PC-3 (cell line): ENCODE results near the gene RPS15A. TPM values are rescaled to one million over a fixed set of nuclear protein-coding genes. Genes with fewer than 3 reads are reported as not detected.
"Not testable (repeated sequence)": the region's sequence is repeated elsewhere in the genome, so short reads cannot be mapped to it uniquely, and the experiment has no call there.

Experiments used
- ATAC-seq: fragments of 200-7000 bp; cut with Tn5 transposase; 2 replicates; pipeline ENCODE4 v1.9.1; 2020; ENCODE audit warnings: mild to moderate bottlenecking, moderate library complexity
- BruUV-seq: library from RNA; stranded (reverse); fragments of 400-500 nt; replicated peaks from 2 replicates; lab custom pipeline; 2021; lab: Mats Ljungman, UMichigan
- CTCF ChIA-PET: fragments of 300-600 bp; sonication (Branson Sonifier 250); formaldehyde crosslinking; loops from one replicate; lab custom pipeline; 2022; ENCODE audit warnings: antibody characterized with exemption; lab: Charles Lee
- POLR2A ChIA-PET: fragments of 300-600 bp; sonication (Branson Sonifier 250); formaldehyde crosslinking; loops from one replicate; lab custom pipeline; 2022; ENCODE audit warnings: antibody characterized with exemption; ENCODE audit not compliant: unreplicated experiment; lab: Charles Lee
- DNase-seq: peaks from one replicate; pipeline ENCODE4 v3.0.0-alpha.2; 2015
- H2AFZ ChIP-seq: fragments of 300-600 bp; sonication (generic); 2 replicates; pipeline ENCODE4 v1.6.0; 2016; ENCODE audit warnings: antibody characterized with exemption, low read length
- H3F3A ChIP-seq: fragments of 300-600 bp; sonication (generic); one replicate; pipeline ENCODE4 v1.6.0; 2017; ENCODE audit warnings: antibody characterized with exemption, low read length, control low read depth, mild to moderate bottlenecking; ENCODE audit not compliant: unreplicated experiment
- H3K27ac ChIP-seq: fragments of 300-600 bp; sonication (generic); 2 replicates; pipeline ENCODE4 v1.5.1; 2016; ENCODE audit warnings: mild to moderate bottlenecking, low read length
- H3K27me3 ChIP-seq: fragments of 300-600 bp; sonication (generic); 2 replicates; pipeline ENCODE4 v1.6.1; 2016; ENCODE audit warnings: low read length, mixed read lengths
- H3K36me3 ChIP-seq: fragments of 300-600 bp; sonication (generic); 2 replicates; pipeline ENCODE4 v1.6.1; 2016; ENCODE audit warnings: low read depth, mixed run types, low read length, mixed read lengths
- H3K4me1 ChIP-seq: fragments of 300-600 bp; sonication (generic); 2 replicates; pipeline ENCODE4 v1.5.1; 2016; ENCODE audit warnings: low read length; ENCODE audit not compliant: insufficient read depth
- H3K4me2 ChIP-seq: fragments of 300-600 bp; sonication (generic); 2 replicates; pipeline ENCODE4 v1.6.0; 2016; ENCODE audit warnings: low read length
- H3K4me3 ChIP-seq: fragments of 300-600 bp; sonication (generic); 2 replicates; pipeline ENCODE4 v1.5.1; 2016; ENCODE audit warnings: mild to moderate bottlenecking, low read length, mixed read lengths
- H3K79me2 ChIP-seq: fragments of 300-600 bp; sonication (generic); 2 replicates; pipeline ENCODE4 v1.6.1; 2017; ENCODE audit warnings: low read length, mixed read lengths
- H3K9ac ChIP-seq: fragments of 300-600 bp; sonication (generic); 2 replicates; pipeline ENCODE4 v1.6.0; 2016; ENCODE audit warnings: mild to moderate bottlenecking, low read length
- H3K9me2 ChIP-seq: fragments of 300-600 bp; sonication (generic); replicated peaks from 2 replicates; pipeline ENCODE4 v1.6.1; 2016; ENCODE audit warnings: mixed run types, low read length, mixed read lengths
- H3K9me3 ChIP-seq: fragments of 300-600 bp; sonication (generic); 2 replicates; pipeline ENCODE4 v1.6.1; 2016; ENCODE audit warnings: low read length, mixed read lengths
- H4K20me1 ChIP-seq: fragments of 300-600 bp; sonication (generic); 2 replicates; pipeline ENCODE4 v1.6.1; 2016; ENCODE audit warnings: low read length, mixed read lengths
- intact Hi-C: fragments of 100-400 bp; cut with micrococcal nuclease; formaldehyde crosslinking; loops from 2 replicates; pipeline ENCODE4 v1.9.0; 2023
- total RNA-seq: library from RNA; depleted of rRNA; stranded (reverse); fragments of >200 nt; gene quantifications from 2 replicates; pipeline ENCODE4 v1.2.3, GENCODE V29; 2014
- TF ChIP-seq, protein P1 (sequence below): fragments of 300-600 bp; sonication (generic); conservative IDR thresholded peaks from 2 replicates; pipeline ENCODE4 v1.5.1; 2017; ENCODE audit warnings: antibody characterized with exemption, low read depth, mild to moderate bottlenecking, low read length

RPS15A gene
- total RNA-seq, 1 experiment from 2014 or later, result 1,198 TPM

DNA sequence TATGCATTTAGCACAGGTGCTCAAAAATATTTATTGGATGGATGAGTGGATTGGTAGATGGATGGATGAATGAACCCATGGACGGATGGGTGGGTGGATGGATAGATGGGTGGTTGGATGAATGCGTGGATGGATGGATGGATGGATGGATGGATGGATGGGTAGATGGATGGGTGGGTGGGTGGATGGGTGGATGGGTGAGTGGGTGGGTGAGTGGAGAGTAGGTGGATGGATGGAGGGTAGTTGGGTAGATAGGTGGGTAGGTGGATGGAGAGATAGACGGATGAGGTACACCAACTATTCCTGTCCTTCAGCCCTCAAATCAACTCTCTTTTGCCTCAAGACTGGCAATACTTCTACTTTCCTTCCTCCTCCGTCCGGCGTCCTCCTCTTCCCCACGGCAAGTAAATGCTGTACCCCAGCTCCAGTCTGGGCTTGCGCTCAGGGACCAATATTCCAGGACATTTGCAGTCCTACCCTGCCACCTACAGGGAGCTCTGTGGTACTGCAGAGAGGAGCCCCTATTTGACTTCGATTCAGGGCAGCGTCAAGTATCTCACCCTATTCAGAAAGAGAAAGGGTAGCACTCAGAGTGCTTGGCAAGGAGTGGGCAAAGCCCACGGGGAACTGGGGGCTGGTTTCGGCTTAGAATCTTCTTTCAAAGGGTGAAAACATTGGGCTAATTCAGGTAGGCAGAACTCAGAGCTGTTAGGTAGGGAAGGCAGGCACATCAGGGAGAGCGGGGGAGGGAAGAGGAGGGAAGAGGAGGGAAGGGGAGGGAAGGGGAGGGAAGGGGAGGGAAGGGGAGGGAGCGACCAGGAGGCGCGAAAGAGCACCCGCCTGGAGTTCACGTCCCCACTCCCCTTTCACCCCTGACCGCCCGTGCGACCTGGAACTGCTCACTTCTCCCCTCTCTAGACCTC, 30.3 kb downstream of the RPS15A start:
- DNase-seq, H3K27me3 ChIP-seq, H3K4me3 ChIP-seq, POLR2A ChIA-PET, intact Hi-C loops, H3K9me2 ChIP-seq, H3K9ac ChIP-seq, H3K9me3 ChIP-seq, BruUV-seq, CTCF ChIA-PET, H2AFZ ChIP-seq, H3K79me2 ChIP-seq, H3F3A ChIP-seq, H3K4me2 ChIP-seq, H3K27ac ChIP-seq, H4K20me1 ChIP-seq, H3K4me1 ChIP-seq, H3K36me3 ChIP-seq: not testable (repeated sequence)
- ATAC-seq, result peak; percentile 89
- TF ChIP-seq, protein P1, sequence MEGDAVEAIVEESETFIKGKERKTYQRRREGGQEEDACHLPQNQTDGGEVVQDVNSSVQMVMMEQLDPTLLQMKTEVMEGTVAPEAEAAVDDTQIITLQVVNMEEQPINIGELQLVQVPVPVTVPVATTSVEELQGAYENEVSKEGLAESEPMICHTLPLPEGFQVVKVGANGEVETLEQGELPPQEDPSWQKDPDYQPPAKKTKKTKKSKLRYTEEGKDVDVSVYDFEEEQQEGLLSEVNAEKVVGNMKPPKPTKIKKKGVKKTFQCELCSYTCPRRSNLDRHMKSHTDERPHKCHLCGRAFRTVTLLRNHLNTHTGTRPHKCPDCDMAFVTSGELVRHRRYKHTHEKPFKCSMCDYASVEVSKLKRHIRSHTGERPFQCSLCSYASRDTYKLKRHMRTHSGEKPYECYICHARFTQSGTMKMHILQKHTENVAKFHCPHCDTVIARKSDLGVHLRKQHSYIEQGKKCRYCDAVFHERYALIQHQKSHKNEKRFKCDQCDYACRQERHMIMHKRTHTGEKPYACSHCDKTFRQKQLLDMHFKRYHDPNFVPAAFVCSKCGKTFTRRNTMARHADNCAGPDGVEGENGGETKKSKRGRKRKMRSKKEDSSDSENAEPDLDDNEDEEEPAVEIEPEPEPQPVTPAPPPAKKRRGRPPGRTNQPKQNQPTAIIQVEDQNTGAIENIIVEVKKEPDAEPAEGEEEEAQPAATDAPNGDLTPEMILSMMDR, result peak; percentile 45

DNA sequence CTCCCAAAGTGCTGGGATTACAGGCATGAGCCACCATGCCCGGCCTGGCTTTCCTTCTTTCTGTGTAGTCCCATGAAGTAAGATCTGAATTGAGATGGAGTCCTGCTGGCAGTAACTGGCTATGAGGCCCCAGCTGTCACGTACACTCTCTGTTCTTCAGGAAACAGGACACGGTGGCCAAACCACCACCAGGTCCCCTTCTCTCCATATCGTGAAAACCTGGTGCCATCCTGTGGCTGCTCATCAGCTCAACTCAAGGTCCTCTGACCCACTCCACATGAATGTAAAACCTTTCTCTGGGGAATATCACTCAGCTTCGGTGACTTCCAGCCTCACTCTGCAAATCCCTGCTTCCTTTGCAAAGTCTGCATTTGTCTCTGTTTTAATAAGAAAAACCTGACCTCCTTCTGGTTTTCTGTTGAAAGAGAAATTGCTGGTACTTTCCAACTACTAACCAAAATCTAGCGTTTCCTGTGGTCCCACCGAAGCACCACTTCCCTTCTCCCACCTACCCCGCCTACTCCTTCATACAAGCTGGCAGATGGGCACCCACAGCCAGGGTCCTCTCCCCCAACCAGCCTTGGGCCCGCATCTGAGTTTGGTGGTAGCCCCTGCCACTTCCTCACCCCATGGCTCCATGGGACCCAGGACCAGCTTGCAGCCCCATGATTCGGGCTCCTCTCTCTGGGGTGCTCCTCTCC, 32.0 kb downstream of the RPS15A start:
- H3F3A ChIP-seq, H2AFZ ChIP-seq, DNase-seq, POLR2A ChIA-PET, H3K4me3 ChIP-seq, H3K27me3 ChIP-seq, H3K27ac ChIP-seq, H4K20me1 ChIP-seq, intact Hi-C loops, H3K4me2 ChIP-seq, H3K36me3 ChIP-seq, H3K79me2 ChIP-seq, ATAC-seq, H3K9me3 ChIP-seq, H3K9ac ChIP-seq, BruUV-seq, H3K4me1 ChIP-seq, H3K9me2 ChIP-seq: not testable (repeated sequence)
- CTCF ChIA-PET, result interaction anchor here (0.6 kb wide), 1 partner anchor 1176 kb away, joined by 3 read pairs; no protein-coding TSS in a partner anchor

DNA sequence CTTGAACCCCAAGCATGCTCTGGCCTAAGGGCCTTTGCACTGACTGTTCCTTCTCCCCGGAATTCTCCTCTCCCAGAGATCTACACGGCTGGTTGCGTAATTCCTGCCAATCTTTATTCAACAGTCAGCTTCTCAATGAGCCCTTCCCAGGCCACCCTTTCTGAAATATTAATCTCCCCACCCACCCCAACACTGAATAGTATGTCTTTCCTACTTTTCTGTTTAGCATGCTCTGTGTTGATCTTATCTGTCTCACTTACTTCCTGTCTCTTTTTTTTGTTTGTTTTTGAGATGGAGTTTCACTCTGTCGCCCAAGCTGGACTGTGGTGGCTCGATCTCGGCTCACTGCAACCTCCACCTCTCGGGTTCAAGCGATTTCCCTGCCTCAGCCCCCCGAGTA, 33.5 kb downstream of the RPS15A start:
- H3K27me3 ChIP-seq, H3K36me3 ChIP-seq, H2AFZ ChIP-seq, H3K9me3 ChIP-seq, H3K79me2 ChIP-seq, H3F3A ChIP-seq, CTCF ChIA-PET, H3K4me2 ChIP-seq, DNase-seq, H3K27ac ChIP-seq, BruUV-seq, H3K9ac ChIP-seq, ATAC-seq, POLR2A ChIA-PET, H3K4me3 ChIP-seq, H3K9me2 ChIP-seq, H4K20me1 ChIP-seq, intact Hi-C loops, H3K4me1 ChIP-seq: not testable (repeated sequence)

DNA sequence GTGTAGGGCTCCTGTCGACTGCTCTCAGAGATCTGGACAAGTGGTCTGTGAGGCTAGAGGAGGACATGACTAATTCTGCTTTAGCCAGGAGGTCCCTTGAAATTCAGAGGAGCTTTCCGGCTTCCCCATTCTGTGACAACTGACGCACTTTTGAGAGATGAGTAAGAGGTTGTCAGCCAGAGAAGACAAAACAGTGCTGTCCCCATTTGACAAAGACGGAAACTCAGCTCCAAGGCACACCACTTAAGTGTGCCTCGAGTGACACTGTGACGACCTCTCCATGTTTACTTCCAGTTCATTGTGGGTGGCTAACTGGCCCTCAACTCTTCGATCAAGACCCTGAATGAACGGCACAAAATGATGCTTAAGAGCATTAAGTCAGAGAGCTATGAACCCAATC, 47.3 kb downstream of the RPS15A start:
- intact Hi-C loops, H3F3A ChIP-seq, H3K9me2 ChIP-seq, DNase-seq, POLR2A ChIA-PET, BruUV-seq, H4K20me1 ChIP-seq, CTCF ChIA-PET, ATAC-seq, H3K9ac ChIP-seq, H3K27me3 ChIP-seq, H3K27ac ChIP-seq, H3K79me2 ChIP-seq, H3K4me3 ChIP-seq, H3K36me3 ChIP-seq, H3K9me3 ChIP-seq, H2AFZ ChIP-seq, H3K4me2 ChIP-seq, H3K4me1 ChIP-seq: not testable (repeated sequence)

DNA sequence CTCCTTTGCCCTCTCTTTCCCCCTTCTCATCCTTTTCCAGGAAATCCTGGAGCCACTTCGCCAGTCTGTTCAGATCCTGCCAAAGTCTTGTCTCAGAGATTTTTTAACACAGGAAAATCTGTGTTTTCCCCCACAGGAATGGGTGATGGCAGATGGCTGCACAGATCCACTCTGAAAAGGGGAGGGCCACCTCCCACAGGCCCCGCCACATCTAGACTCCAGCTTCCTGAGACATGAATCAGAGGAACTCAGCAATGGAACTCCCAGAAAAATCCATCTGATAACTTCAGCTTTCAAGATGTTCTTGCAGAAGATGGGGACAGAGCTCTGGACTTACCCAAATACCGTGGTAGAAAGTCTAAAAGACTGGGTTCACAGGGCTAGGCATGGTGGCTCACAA, 50.1 kb downstream of the RPS15A start:
- intact Hi-C loops, CTCF ChIA-PET, H3F3A ChIP-seq, H3K9me2 ChIP-seq, POLR2A ChIA-PET, H4K20me1 ChIP-seq, ATAC-seq, H3K79me2 ChIP-seq, H3K27me3 ChIP-seq, H3K4me2 ChIP-seq, H3K9me3 ChIP-seq, H3K36me3 ChIP-seq, H3K27ac ChIP-seq, H3K4me3 ChIP-seq, H3K4me1 ChIP-seq, BruUV-seq, DNase-seq, H2AFZ ChIP-seq, H3K9ac ChIP-seq: not testable (repeated sequence)

DNA sequence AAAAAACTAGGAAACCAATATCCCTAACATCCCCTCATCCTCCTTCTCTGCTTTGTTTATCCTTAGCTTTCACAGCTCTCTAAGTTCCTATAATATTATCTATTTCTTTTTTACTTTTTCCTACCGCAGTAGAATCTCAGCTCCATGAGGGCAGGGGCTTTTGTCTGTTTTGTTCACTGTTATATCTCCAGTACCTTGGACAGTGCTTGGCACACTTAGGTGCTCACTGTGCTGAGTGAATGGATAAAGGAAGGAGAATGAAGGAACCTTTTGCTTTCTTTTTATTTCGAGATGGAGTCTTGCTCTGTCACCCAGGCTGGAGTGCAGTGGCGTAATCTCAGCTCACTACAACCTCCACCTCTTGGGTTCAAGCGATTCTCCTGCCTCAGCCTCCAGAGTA, 51.4 kb downstream of the RPS15A start:
- H3K9ac ChIP-seq, H3K4me3 ChIP-seq, H3K79me2 ChIP-seq, H3K27ac ChIP-seq, CTCF ChIA-PET, H3K9me3 ChIP-seq, H3F3A ChIP-seq, H2AFZ ChIP-seq, H4K20me1 ChIP-seq, H3K4me2 ChIP-seq, BruUV-seq, DNase-seq, ATAC-seq, H3K36me3 ChIP-seq, H3K4me1 ChIP-seq, H3K9me2 ChIP-seq, intact Hi-C loops, POLR2A ChIA-PET, H3K27me3 ChIP-seq: not testable (repeated sequence)
